GM06990 (cell line): Measurements from ENCODE around the gene NDNF.

ENCODE experiments used
- DNase-seq: peaks from one replicate; pipeline ENCODE4 v3.0.0-alpha.2; 2011; ENCODE audit not compliant: insufficient read length; ENCODE audit errors: extremely low read depth
- H3K27me3 ChIP-seq: replicated peaks from 2 replicates; pipeline ENCODE4 v1.6.0; 2011; ENCODE audit warnings: low read length; ENCODE audit not compliant: control insufficient read depth, insufficient read depth
- H3K36me3 ChIP-seq: 2 replicates; pipeline ENCODE4 v1.5.1; 2011; ENCODE audit warnings: low read length; ENCODE audit not compliant: control insufficient read depth, insufficient read depth
- H3K4me3 ChIP-seq: replicated peaks from 2 replicates; pipeline ENCODE4 v1.5.1; 2011; ENCODE audit warnings: low read depth, mild to moderate bottlenecking, control low read depth, low read length
- CTCF ChIP-seq: IDR thresholded peaks from 2 replicates; pipeline ENCODE4 v1.5.1; 2011; ENCODE audit warnings: low read length, control low read depth, mild to moderate bottlenecking, inconsistent platforms; ENCODE audit not compliant: insufficient read depth, poor library complexity, severe bottlenecking

Gene NDNF

GRCh38 chr4:121057466-121057922, 14.8 kb downstream of the NDNF start:
- no peak for DNase-seq

GRCh38 chr4:121056066-121056465, 16.3 kb downstream of the NDNF start:
- H3K36me3 ChIP-seq = no peaks in the 10 kb centered on the region
- no peak for TF ChIP-seq CTCF
- DNase-seq = no peak
- no peaks in the 10 kb centered on the region; the same call in 1 of the 2 replicates for H3K27me3 ChIP-seq
- H3K4me3 ChIP-seq = no peak overlapping the region

More at GRCh38 chr4:121057466-121057922, 14.8 kb downstream of the NDNF start:
- Histone ChIP-seq H3K27me3 (no peaks in the 10 kb centered on the region; the same call in 1 of the 2 replicates), H3K4me3 (no peak overlapping the region), H3K36me3 (no peaks in the 10 kb centered on the region)
- TF ChIP-seq CTCF = no peak

- no peak for TF ChIP-seq CTCF
- H3K36me3 ChIP-seq = no peaks in the 10 kb centered on the region
- no peak for DNase-seq
- H3K27me3 ChIP-seq = no peaks in the 10 kb centered on the region; the same call in 1 of the 2 replicates
- no peak overlapping the region for H3K4me3 ChIP-seq
Measured at GRCh38 chr4:121054373-121054772, 18.0 kb downstream of the NDNF start.

GRCh38 chr4:121053601-121054143, 18.7 kb downstream of the NDNF start:
- DNase-seq = no peak
- Histone ChIP-seq H3K36me3 (no peaks in the 10 kb centered on the region), H3K4me3 (no peak overlapping the region), H3K27me3 (no peaks in the 10 kb centered on the region; the same call in 1 of the 2 replicates)
- no peak for TF ChIP-seq CTCF

- no peak for DNase-seq
- peak; percentile 34 for TF ChIP-seq CTCF
- Histone ChIP-seq H3K4me3 (no peak overlapping the region), H3K36me3 (no peaks in the 10 kb centered on the region), H3K27me3 (no peaks in the 10 kb centered on the region; the same call in 1 of the 2 replicates)
Measured at GRCh38 chr4:121050300-121050699, 22.0 kb downstream of the NDNF start.

- Histone ChIP-seq H3K4me3 (no peak overlapping the region), H3K36me3 (no peaks in the 10 kb centered on the region), H3K27me3 (no peaks in the 10 kb centered on the region; the same call in 1 of the 2 replicates)
- DNase-seq = no peak
- TF ChIP-seq CTCF = no peak
Measured at GRCh38 chr4:121049072-121049599, 23.2 kb downstream of the NDNF start.
